SU-DHL-6 (cell line): ENCODE results near the gene ZNF644.

Experiments used
- CTCF ChIP-seq: fragments of 200-600 bp; sonication (generic); IDR thresholded peaks from one replicate; pipeline ENCODE4 v1.5.1; 2017; ENCODE audit warnings: antibody characterized with exemption, mild to moderate bottlenecking, low read length, moderate library complexity; ENCODE audit not compliant: insufficient read depth, poor library complexity, severe bottlenecking
- EZH2phosphoT487 ChIP-seq: fragments of 200-600 bp; sonication (generic), shearing (Covaris generic); conservative IDR thresholded peaks from 2 replicates; pipeline ENCODE4 v1.6.1; 2018; ENCODE audit warnings: mild to moderate bottlenecking, antibody characterized with exemption, low read length, moderate library complexity, mixed read lengths

GRCh38 chr1:91038582-91038981 is 16.7 kb upstream of the ZNF644 start:
- no peak for TF ChIP-seq CTCF
- TF ChIP-seq EZH2phosphoT487 = no peak
